GM21515 (cell line): ENCODE measurements around the gene MYL4.
"Not testable (repeated sequence)": the region's sequence is repeated elsewhere in the genome, so short reads cannot be mapped to it uniquely, and the experiment has no call there.

Experiments
- ATAC-seq: cut with Tn5 transposase; IDR thresholded peaks from one replicate; pipeline ENCODE4 v1.9.1; 2021; ENCODE audit not compliant: unreplicated experiment

The MYL4 gene

DNA sequence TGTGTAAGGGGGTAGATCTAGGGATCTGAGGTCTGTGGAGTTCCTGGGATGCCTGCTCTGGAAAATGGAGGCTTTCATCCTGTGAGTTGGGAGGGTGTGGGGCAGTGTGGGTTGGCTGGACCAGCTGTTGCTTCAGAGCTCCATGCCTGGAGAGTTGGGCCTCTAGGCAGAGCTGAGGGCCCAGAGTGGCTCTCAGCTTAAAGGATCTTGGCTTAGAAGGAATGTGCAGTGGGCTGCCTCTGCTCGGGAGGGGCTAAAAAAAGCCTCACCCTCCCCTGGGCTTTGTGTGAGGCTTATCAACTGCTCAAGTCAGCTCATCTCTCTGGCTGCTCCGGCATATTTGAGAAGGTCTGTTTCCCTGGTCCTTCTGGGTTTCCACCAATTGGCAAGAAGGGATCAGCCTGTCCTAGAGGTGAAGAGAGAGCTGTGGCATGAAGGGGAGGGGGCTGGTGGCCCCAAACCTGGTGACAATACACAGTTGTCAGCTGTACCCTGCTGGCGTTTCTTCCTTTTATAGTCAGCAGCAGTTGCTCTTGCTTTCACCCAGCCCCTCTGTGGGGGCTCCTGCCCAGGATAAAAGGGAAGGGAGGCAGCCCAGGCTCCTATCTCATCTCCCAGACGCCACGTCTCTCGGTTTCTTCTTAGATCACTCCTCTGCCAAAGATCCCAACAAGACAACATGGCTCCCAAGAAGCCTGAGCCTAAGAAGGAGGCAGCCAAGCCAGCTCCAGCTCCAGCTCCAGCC is at the start of gene MYL4:
TSS of gene MYL4 (plus strand) at position 605 of the 745 bp plus-strand sequence. CDS start at position 680, 75 bp downstream.
- ATAC-seq, result no peak

DNA sequence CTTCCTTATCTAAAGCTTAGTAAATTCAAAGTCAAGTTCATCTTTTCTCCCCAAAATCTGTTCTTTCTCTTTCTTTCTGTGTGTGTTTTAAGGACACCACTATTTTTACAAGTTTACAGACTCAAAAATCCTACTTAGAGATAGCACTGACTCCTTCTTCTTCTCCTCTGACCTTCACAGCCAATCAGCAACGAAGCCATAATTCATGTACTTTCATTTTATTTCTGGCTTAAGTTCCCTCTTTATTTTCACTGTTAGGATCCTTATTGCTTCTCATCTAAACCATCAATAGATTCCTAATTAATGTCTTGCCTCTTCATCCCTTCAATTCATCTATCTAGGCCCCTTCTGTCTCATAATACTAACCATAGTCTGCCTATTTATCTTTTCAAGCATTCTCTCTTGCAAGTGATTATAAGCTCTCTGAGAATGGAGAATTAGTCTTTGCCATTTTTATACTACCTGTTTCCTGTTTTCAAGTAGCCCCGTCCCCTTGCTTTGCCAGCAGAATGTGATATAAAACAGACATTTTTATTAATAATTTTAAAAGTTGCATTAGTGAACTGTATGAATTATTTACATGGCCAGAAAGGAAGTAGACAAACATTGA is 47.0 kb upstream of the MYL4 start:
- ATAC-seq, result no peak

DNA sequence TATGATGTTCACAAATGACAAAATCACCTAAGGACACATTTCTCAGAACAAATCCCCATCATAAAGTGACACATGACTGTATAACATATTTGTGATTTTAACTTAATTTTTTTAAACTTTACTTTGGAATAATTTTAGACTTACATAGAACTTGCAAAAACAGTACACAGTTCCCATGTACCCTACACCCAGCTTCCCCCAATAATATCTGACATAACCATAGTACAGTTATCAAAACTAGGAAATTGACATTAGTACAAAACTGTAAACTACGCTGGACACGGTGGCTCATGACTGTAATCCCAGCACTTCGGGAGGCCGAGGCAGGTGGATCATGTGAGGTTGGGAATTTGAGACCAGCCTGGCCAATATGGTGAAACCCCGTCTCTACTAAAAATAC is 44.9 kb upstream of the MYL4 start:
- ATAC-seq, result no peak

DNA sequence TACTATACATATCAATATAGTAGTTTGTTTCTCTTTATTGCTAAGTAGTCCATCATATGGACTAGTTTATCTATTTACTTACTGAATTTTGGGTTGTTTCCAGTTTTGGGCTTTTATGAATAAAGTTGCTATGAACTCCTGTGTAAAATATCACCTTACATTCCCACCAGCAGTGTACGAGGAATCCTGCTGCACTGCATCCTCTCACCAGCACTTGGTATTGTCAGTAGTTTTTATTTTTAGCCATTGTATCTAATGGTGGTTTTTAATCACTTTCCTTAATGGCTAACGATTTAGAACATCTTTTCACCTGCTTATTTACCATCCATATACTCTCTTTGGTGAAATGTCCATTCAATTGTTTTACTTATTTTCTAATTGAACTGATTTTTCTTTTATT is 44.0 kb upstream of the MYL4 start:
- no peak for ATAC-seq

DNA sequence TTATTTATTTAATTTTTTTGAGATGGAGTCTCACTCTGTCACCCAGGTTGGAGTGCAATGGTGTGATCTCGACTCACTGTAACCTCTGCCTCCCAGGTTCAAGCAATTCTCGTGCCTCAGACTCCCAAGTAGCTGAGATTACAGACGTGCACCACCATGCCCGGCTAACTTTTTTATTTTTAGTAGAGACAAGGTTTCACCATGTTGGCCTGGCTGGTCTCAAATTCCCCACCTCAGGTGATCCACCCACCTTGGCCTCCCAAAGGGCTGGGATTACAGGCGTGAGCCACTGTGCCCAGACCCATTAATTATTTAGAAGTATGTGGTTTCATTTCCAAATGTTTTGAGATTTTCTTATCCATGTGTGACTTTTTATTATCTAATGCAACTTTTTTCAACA is 42.3 kb upstream of the MYL4 start:
- ATAC-seq, result not testable (repeated sequence)

DNA sequence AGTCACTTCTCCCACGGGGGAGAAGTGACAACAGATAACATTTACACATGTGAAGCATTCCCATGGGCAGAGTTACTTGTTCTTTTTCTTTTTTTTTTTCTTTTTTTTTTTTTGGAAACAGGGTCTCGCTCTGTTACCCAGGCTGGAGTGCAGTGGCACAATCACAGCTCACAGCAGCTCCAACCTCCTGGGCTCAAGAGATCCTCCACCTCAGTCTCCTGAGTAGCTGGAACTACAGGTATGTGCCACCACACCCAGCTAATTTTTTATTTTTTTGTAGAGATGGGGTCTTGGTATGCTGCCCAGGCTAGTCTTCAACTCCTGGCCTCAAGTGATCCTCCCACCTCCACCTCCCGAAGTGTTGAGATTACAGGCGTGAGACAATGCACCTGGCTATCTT is 40.3 kb upstream of the MYL4 start:
- ATAC-seq, result not testable (repeated sequence)

DNA sequence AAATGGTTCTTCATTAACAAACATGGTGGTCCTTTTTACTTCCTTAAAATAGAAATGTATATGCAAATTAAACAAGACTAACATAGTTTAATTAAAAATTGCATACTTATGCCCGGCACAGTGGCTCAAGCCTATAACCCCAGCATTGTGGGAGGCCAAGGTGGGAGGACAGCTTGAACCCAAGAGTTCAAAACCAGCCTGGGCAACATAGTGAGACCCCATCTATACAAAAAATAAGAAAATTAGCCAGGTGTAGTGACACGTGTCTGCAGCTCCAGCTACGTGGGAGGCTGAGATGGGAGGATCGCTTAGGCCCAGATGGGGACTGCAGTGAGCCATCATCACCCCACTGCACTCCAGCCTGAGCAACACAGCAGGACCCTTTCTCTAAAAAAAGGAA is 38.4 kb upstream of the MYL4 start:
- no peak for ATAC-seq

DNA sequence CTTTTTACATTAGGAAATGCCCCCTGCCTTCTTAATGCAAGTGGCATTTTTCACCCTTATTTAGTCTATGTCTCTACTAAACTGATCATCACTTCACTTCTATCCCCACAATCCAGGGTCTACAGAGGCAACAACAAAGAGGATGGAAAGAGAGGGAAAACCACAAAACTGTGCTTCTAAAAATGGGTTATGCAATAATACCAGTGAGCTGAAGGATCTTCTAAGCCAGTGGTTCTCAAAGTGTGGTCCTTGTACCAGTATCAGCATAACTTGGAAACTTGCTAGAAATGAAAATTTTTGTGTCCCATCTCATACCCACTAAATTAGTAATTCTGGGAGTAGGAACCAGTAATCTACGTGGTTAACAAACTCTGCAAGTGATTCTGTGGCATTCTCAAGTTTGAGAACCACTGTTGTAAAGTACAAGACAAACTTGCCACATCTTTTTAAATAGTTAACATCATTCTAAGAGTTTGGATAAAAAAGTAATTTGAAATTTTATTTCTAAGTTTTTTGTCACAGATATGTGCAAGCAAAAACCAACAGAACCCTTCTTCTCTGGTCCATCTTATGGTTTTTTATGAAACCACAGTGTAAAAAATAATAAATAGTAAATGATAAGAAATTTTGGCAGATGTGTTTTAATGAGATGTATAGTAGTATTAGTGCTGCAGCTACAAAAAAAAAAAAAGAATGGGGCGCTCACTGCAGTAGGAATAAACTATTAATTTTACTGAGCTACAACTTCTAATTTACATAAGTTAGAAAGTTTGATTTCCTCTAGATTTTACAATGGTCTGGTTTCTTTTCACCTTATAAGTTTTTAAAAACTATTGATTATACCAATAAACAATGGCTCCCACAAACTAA is 36.2 kb upstream of the MYL4 start:
- ATAC-seq, result no peak

DNA sequence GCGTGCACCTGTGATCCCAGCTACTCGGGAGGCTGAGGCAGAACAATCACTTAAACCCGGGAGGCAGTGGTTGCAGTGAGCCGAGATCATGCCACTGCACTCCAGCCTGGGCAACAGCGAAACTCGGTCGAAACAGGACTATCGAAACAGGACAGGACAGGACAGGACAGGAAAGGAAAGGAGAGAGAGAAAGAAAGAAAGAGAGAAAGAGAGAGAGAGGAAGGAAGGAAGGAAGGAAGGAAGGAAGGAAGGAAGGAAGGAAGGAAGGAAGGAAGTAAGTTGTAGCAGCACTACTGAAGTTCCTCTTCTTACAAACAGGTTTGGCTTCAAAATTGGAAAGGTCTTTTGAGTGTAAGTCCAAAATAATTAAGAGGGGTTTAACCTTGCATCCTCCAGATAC is 34.3 kb upstream of the MYL4 start:
- ATAC-seq, result not testable (repeated sequence)

DNA sequence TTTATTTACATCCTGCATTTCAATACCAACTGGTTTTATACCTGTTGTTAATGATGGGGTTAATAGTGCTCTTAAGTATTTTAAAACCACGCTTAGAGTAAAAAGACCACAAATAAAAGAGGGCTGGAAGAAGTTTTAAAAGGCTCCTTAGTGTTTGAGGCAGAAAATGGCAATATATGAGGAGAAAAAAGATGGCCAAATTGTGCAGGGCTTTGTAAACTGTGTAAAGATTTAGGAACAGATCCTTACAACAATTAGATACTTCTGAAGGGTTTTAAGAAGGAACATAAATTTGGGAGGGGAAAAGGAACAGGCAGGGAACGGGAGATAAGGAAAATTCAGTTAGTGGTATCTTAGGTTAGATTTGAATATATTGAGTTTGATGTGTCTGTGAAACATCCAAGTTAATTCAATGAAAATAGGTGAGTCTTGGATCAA is 32.7 kb upstream of the MYL4 start:
- no peak for ATAC-seq

DNA sequence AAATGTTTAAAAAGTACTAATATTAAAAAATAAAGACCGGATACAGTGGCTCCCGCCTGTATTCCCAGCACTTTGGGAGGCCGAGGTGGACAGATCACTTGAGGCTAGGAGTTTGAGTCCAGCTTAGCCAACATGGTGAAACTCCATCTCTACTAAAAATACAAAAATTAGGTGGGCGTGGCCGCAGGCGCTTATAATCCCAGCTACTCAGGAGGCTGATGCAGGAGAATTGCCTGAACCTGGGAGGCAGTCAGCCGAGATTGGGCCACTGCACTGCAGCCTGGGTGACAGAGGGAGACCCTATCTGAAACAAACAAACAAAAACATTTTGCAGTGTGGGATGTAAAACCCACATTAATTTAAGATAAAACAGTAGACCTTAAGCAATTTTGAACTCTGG is 31.9 kb upstream of the MYL4 start:
- ATAC-seq, result no peak

DNA sequence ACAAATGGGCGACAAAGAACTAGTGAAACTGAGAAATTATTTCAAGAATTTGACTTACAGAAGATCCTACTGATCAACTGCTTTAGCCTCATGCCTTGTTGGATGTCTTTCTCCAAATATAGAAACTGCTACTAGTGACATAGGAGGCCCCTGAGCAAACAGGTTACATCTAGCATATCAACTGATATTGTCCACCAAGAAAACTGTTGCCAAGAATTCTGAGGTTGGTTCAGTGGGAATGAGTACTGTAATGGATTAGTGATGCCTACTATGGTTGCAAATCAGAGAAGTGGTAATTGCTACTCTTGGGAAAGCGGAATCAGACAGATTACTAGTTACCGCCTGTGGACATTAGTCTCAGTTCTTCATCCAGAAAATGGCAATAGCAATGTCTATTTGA is 30.0 kb upstream of the MYL4 start:
- no peak for ATAC-seq

DNA sequence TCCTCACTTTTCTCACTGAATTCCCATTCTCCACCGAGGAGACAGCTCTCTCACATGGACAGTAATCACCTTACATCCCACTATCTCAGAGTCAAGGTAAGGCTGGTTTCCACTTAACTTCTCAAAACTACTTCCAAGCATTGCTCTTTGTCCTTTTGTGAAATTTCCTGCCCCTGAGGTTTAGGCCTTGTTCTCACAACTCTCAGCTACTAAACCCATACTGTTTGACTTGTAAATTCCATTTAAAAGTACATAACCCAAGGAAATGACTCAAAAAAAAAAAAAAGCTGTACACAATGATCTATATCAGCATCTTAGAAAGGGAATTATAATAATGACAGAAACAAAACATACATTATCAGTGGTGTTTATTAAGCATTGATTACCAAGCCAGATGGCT is 28.8 kb upstream of the MYL4 start:
- ATAC-seq, result no peak

DNA sequence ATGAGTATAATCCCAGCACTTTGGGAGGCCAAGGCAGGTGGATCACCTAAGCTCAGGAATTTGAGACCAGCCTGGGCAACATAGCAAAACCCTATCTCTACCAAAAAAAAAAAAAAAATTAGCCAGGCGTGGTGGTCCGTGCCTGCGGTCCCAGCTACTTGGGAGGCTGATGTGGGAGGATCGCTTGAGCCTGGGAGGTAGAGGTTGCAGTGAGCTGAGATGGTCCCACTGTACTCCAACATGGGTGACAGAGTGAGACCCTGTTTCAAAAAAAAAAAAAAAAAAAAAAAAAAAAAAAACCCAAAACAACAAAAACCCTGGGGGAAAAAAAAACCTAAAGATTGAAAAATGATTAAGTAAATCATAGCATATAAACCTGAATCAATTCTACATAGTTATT is 28.2 kb upstream of the MYL4 start:
- ATAC-seq, result not testable (repeated sequence)

DNA sequence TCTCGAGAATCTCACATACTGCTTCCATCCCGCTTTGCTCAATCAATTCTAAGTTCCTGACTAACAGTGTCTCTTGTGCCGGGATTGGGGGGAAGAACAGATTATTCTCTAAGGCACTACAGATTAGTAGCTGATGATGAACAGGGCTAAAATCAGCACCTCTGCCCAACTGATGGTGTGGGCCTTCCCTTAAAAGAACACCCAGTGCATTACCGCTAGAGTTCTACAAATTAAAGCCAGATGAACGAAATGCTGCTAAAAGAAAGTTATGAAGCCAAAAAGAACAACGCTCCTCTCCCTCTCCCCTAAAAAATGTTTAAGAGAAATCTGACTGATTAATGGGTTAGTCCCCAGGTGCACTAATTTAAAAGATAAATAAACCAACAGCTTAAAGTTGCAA is 24.5 kb upstream of the MYL4 start:
- no peak for ATAC-seq

DNA sequence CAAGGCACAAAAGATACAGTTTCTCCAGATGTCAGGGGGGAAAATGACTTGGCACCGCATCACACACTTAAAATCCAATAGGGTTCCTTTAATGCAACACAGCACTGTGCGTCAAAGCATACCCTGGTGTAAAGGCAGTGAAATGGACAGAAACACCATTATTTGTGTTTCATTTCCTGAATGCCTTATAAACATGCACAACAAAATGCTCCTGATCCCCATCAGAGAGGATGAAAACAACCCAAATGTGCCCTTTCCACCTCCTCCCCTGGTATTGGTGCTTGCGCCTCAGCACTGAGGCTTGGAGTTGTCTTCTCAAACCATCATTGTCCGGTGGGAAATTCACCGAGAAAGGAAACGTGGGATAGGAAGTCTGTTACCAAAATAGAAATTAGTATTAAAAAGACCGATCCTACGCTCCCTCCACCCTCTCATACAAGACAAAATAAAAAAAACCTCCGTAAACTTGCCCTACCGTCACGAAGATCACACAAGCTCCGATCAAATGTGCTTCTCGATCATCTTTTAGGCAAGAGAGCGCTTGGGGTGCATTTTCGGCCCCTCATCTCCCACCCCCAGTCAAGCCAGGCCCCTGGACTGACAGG is 20.8 kb upstream of the MYL4 start:
- no peak for ATAC-seq

DNA sequence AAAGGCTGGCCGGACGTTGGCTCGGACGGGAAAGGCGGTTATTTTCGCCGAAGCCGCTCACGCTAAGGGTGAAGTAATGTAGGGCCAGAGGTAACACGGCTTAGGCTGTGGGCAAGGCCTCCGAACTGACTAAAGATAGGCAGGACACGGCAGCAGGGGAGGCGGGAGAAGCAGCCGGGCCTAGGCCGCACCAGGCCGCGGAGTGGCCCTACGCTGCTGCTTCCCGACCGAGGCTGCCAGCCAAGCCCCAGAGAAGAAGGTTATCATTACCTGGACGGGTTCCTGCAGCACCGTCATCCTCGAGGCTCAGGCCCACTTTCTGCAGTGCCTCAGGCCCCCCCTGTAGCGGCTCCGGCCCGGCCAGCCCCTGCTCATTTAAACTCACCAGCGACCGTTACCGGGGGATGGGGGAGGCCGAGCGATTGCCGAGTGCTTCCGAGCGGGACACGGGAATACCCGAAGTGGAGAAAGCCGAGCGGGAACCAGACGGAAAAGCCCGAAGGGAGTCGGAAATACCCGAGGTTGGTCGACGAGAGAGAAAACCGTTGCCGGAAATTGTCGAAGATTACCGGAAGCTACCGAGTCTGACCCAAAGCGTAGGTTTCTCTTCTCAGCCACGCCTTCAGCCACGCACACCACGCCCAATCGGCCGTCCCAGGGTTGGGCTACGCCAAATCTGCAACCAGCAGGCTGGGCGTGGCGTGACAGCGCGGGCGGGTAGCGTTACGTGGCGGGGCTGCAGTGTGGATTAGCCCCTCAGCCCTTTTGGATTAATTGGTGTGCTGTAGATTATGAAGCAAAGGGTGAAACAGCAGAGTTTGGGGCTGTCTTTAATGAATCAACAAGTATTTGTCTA is 20.0 kb upstream of the MYL4 start, which contains the start of gene CDC27:
TSS of gene CDC27 (minus strand) at position 420 of the 856 bp plus-strand sequence. CDS start at position 297, 123 bp downstream.
- ATAC-seq, result peak; percentile 93

DNA sequence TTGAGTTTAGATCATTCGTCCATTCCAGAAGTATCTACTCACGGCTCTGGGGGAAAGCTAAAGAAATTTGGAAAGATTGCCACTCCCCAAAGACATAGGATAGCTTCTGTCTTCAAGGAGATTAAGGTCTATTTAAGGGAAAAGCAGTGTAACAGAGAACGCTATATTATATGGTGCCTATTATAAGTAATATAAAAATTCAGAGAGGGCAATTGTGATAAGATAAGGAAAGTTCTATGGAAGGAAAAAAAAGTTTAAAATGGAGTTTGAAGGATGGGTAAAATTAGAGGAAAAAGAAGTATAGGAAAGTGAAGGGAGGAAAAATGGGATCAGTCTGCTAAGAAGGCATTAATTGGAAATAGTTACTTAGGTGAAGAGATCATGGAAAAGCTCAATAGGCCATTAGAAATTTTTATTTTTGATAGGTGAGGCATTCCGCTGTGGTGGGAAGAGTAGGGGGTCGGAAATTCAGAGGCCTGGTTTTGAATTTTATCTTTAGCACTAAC is 19.4 kb upstream of the MYL4 start:
- ATAC-seq, result no peak

DNA sequence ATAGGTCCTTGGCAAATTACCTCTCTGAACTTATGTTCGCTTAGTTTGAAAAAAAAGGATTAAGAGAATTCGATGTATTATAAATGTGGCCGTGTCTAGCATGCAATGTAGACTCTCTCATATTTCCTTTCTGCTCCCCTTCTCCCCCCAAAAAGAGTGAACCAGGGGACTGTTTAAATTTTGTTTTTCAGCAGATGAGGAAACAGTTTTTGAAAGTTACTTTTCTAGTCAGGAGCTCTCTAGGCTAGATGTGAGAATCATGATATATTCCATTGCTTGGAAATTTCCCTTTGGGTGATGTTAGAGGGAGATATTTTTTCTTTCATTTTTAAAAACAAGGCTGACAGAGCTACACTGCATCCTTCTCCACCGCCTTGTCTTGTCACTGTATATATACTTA is 18.9 kb upstream of the MYL4 start:
- ATAC-seq, result no peak

DNA sequence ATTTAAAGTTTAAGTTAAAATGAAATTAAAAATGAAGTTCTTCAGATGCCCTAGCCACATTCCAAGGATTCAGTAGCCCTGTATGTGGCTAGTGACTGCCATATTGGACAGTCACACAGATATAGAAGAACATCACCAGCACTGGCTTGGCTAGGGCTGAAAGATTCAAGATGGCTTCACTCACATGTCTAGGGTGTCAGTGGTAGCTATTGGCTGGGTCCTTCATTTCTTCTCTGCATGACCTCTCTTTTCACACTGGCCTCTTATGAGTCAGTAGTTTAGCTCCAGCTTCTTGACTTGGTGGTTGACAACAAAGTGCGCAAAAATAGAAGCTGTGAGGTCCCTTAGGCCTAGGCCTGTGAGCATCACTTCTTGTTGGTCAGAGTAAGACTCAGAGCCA is 18.4 kb upstream of the MYL4 start:
- no peak for ATAC-seq
